HEK293T (cell line): ENCODE measurements around the gene BOC.

Source experiments
- CTCF ChIA-PET: fragments of 350-600 bp; formaldehyde crosslinking; extraction: SDS; loops from one replicate; lab custom pipeline; 2021; ENCODE audit warnings: antibody characterized with exemption, inconsistent platforms; lab: Yijun Ruan, JAX
- POLR2A ChIA-PET: fragments of 350-600 bp; formaldehyde crosslinking; extraction: SDS; loops from one replicate; lab custom pipeline; 2020; ENCODE audit warnings: antibody characterized with exemption, inconsistent platforms; lab: Yijun Ruan, JAX
- DNase-seq: peaks from one replicate; pipeline ENCODE4 v3.0.0; 2012; ENCODE audit warnings: mixed read lengths; ENCODE audit errors: extremely low spot score
- ARNT ChIP-seq: fragments of 450-650 bp; IDR thresholded peaks from 2 replicates; pipeline ENCODE4 v1.6.1; 2017; ENCODE audit warnings: mild to moderate bottlenecking
- BHLHE40 ChIP-seq: fragments of 450-650 bp; IDR thresholded peaks from 2 replicates; pipeline ENCODE4 v1.6.1; 2016; ENCODE audit warnings: mild to moderate bottlenecking, moderate library complexity, borderline replicate concordance
- CTBP1 ChIP-seq: fragments of 450-650 bp; IDR thresholded peaks from 2 replicates; pipeline ENCODE4 v1.6.1; 2016; ENCODE audit warnings: borderline replicate concordance
- ELF4 ChIP-seq: fragments of 450-650 bp; IDR thresholded peaks from 2 replicates; pipeline ENCODE4 v1.6.1; 2017; ENCODE audit warnings: antibody characterized with exemption
- FOXA1 ChIP-seq: fragments of 450-650 bp; IDR thresholded peaks from 2 replicates; pipeline ENCODE4 v1.6.1; 2016; ENCODE audit warnings: mild to moderate bottlenecking
- FOXK2 ChIP-seq: fragments of 450-650 bp; IDR thresholded peaks from 2 replicates; pipeline ENCODE4 v1.6.1; 2016; ENCODE audit warnings: mild to moderate bottlenecking
- FOXM1 ChIP-seq: fragments of 450-650 bp; IDR thresholded peaks from 2 replicates; pipeline ENCODE4 v1.6.1; 2017; ENCODE audit warnings: mild to moderate bottlenecking, borderline replicate concordance
- HDGF ChIP-seq: fragments of 450-650 bp; IDR thresholded peaks from 2 replicates; pipeline ENCODE4 v1.6.1; 2017; ENCODE audit warnings: antibody characterized with exemption, borderline replicate concordance
- L3MBTL2 ChIP-seq: fragments of 450-650 bp; conservative IDR thresholded peaks from 2 replicates; pipeline ENCODE4 v1.6.1; 2016; ENCODE audit warnings: mild to moderate bottlenecking
- LEF1 ChIP-seq: fragments of 450-650 bp; IDR thresholded peaks from 2 replicates; pipeline ENCODE4 v1.6.1; 2017; ENCODE audit warnings: mild to moderate bottlenecking, borderline replicate concordance
- NFRKB ChIP-seq: fragments of 450-650 bp; IDR thresholded peaks from 2 replicates; pipeline ENCODE4 v1.6.1; 2016; ENCODE audit warnings: mild to moderate bottlenecking, moderate library complexity
- SP1 ChIP-seq: fragments of 450-650 bp; IDR thresholded peaks from 2 replicates; pipeline ENCODE4 v1.6.1; 2017
- SUZ12 ChIP-seq: fragments of 450-650 bp; IDR thresholded peaks from 2 replicates; pipeline ENCODE4 v1.6.1; 2016; ENCODE audit warnings: mild to moderate bottlenecking
- TARDBP ChIP-seq: fragments of 450-650 bp; IDR thresholded peaks from 2 replicates; pipeline ENCODE4 v1.6.1; 2016
- ZNF384 ChIP-seq: fragments of 450-650 bp; IDR thresholded peaks from 2 replicates; pipeline ENCODE4 v1.6.1; 2016
- TF ChIP-seq, protein P1 (sequence below): fragments of 450-650 bp; IDR thresholded peaks from 2 replicates; pipeline ENCODE4 v1.6.1; 2016

The BOC gene

DNA sequence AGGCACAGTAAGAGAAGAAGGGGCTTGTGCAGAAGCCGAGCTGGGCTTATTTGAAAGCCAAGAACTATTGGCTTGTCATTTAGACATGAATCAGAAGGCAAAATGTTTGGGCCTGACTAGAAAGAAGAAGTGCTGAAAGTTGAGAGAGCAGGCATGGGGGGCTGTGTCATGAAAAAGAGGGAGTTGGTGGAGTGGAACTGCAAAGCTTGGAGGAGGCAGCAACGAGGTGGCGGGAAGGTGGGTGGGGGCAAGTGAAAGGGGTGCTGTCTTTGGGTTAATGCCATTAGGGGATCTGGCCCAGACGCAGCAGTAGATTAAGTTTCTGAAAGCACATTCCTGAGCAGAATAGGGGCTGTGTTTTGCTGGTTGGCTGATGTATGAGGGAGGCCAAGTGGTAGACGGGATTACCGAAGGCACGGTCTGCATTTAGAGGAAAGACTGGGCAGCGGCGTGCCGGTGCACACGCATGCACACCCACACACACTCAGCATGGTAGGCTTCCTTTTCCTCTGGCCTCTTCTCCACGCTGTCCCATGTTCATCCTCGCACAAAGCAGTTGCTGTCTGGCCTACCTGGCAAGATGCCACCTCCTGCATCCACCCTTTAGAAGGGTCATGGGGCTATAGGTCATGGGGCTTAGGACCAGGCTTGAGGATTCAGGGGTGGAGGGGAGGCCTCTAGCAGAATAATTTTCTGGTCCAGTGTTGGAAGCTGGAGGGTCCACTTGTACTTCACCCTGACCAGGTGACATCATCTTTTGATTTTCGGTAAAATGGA is 43.0 kb downstream of the BOC start:
- CTCF ChIA-PET, result no interaction called here
- DNase-seq, result no peak
- TF ChIP-seq TARDBP, result no peak
- TF ChIP-seq HDGF, result no peak
- no peak for TF ChIP-seq FOXA1
- POLR2A ChIA-PET, result no interaction called here

GRCh38 chr3:113255100-113255853 is 43.9 kb downstream of the BOC start:
- POLR2A ChIA-PET, result interaction anchor here (1.2 kb wide), 1 partner anchor 10 kb away, joined by 3 read pairs; no protein-coding TSS in a partner anchor
- no peak for TF ChIP-seq L3MBTL2
- CTCF ChIA-PET, result interaction anchor here (0.6 to 1.3 kb wide), 3 partner anchors 10 to 356 kb away, joined by 3 read pairs; no protein-coding TSS in a partner anchor
- no peak for DNase-seq

GRCh38 chr3:113255854-113256615 is 44.7 kb downstream of the BOC start:
- TF ChIP-seq SUZ12 (no peak), NFRKB (no peak), CTBP1 (no peak), TARDBP (no peak)
- CTCF ChIA-PET, result interaction anchor here (0.6 to 1.7 kb wide), 5 partner anchors 9 to 356 kb away, joined by 3 to 4 read pairs (median 3); no protein-coding TSS in a partner anchor
- POLR2A ChIA-PET, result interaction anchor here (0.7 to 1.2 kb wide), 2 partner anchors 10 to 45 kb away, joined by 3 to 4 read pairs; partner anchors contain the start of gene BOC
- no peak for DNase-seq

- ChIA-PET POLR2A (no interaction called here), CTCF (interaction anchor here (0.8 kb wide), 1 partner anchor 30 kb away, joined by 3 read pairs; no protein-coding TSS in a partner anchor)
- TF ChIP-seq LEF1, result no peak
- DNase-seq, result no peak
These were observed 47.0 kb downstream of the BOC start for GRCh38 chr3:113258361-113258760.

- CTCF ChIA-PET, result no interaction called here
- TF ChIP-seq CTBP1, result no peak
- TF ChIP-seq FOXA1, result no peak
- TF ChIP-seq BHLHE40, result no peak
- TF ChIP-seq SUZ12, result no peak
- no peak for TF ChIP-seq NFRKB
- TF ChIP-seq ELF4, result no peak
- TF ChIP-seq, protein P1, sequence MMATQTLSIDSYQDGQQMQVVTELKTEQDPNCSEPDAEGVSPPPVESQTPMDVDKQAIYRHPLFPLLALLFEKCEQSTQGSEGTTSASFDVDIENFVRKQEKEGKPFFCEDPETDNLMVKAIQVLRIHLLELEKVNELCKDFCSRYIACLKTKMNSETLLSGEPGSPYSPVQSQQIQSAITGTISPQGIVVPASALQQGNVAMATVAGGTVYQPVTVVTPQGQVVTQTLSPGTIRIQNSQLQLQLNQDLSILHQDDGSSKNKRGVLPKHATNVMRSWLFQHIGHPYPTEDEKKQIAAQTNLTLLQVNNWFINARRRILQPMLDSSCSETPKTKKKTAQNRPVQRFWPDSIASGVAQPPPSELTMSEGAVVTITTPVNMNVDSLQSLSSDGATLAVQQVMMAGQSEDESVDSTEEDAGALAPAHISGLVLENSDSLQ, result no peak
- TF ChIP-seq TARDBP, result no peak
- TF ChIP-seq L3MBTL2, result no peak
- no peak for TF ChIP-seq HDGF
- TF ChIP-seq FOXM1, result no peak
- TF ChIP-seq ARNT, result no peak
- no peak for TF ChIP-seq ZNF384
- TF ChIP-seq FOXK2, result no peak
- POLR2A ChIA-PET, result no interaction called here
- no peak for DNase-seq
These were observed 47.8 kb downstream of the BOC start for GRCh38 chr3:113259196-113259595.

DNA sequence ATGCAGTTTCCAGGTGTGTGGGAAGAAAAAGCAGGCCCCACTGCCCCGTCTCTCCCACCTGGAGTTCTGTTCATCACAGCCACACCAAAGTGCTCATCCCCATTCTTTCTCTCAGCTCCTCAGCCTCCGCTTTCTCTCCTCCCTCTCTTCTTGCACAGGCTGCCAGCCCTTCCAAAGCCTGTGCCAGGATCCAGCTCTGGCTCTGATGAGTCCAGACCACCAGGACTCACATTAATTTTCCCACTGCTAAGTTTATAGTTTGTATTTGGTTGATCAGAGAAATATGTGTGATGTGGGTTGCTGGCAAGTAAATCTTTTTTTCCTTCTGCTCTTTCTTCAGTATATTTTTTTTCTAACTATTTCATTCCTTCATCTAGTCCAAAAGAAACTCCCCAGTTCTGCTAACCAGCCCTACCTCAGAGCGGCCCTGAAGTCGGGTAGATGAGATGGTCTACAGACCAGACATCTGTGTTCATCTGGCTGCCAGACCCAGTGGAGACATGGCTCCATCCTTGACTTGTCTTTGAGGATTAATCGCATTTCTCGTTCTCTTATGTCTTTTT is 49.8 kb downstream of the BOC start:
- DNase-seq, result no peak
- ChIA-PET CTCF (no interaction called here), POLR2A (no interaction called here)
- no peak for TF ChIP-seq ELF4
- no peak for TF ChIP-seq LEF1
- TF ChIP-seq CTBP1, result no peak
- TF ChIP-seq, protein P1, result no peak
- no peak for TF ChIP-seq ZNF384
- TF ChIP-seq FOXA1, result no peak
- TF ChIP-seq SP1, result no peak
- TF ChIP-seq FOXK2, result no peak
- no peak for TF ChIP-seq L3MBTL2
- TF ChIP-seq TARDBP, result no peak
- TF ChIP-seq HDGF, result no peak
- TF ChIP-seq NFRKB, result no peak
- TF ChIP-seq ARNT, result no peak
- no peak for TF ChIP-seq BHLHE40
- TF ChIP-seq FOXM1, result no peak
- TF ChIP-seq SUZ12, result no peak
